ENCODE data around the gene DARS1. TPM values are rescaled to one million over a fixed set of nuclear protein-coding genes. Genes with fewer than 3 reads are reported as not detected.
A peak's percentile ranks its signal among the peaks of the same experiment; 100 is the strongest.

The DARS1 gene
- total RNA-seq, 1 experiment from 2014 or later: 56.7 TPM

GRCh38 chr2:135905679-135906078 lies 79.7 kb downstream of the DARS1 start:
- ATAC-seq (no peak), DNase-seq (no peak)
- no peaks in the 10 kb centered on the region for H3K4me1 ChIP-seq (ENCODE audit: insufficient read depth, low read length)
- no peak overlapping the region for H2AFZ ChIP-seq (ENCODE audit: low read length)
- H3K36me3 ChIP-seq (ENCODE audit: low read depth, low read length): peaks cover 24% of the 10 kb centered on the region; the same call in 1 of the 2 replicates
- intact Hi-C loops (cut with micrococcal nuclease): no loop called here
- no peaks in the 10 kb centered on the region for H4K20me1 ChIP-seq (ENCODE audit: low read length)
- no peak overlapping the region for H3K27ac ChIP-seq (ENCODE audit: low read length)
- no peaks in the 10 kb centered on the region for H3K9me2 ChIP-seq (replicated peaks; ENCODE audit: low read length)
- H3K9me3 ChIP-seq (ENCODE audit: low read length): no peaks in the 10 kb centered on the region
- TF ChIP-seq EZH2phosphoT487 (IDR thresholded peaks at IDR 0.05; ENCODE audit: borderline replicate concordance, low read length): no peak
- TF ChIP-seq CTCF (conservative IDR thresholded peaks at IDR 0.05; ENCODE audit: low read depth, low read length): no peak
- no peak for TF ChIP-seq EZH2 (IDR thresholded peaks at IDR 0.05; ENCODE audit: low read length, unreplicated experiment)
- ChIA-PET CTCF (no interaction called here), POLR2A (ENCODE audit: unreplicated experiment) (interaction anchor here (0.6 kb wide), 1 partner anchor 152 kb away, joined by 4 read pairs; no protein-coding TSS in a partner anchor)
- no peaks in the 10 kb centered on the region for H3K27me3 ChIP-seq (ENCODE audit: low read length)
- H3K4me2 ChIP-seq (ENCODE audit: low read length): no peak overlapping the region
- no peaks in the 10 kb centered on the region for H3F3A ChIP-seq (ENCODE audit: low read length, unreplicated experiment)
- H3K4me3 ChIP-seq (ENCODE audit: low read length): no peak overlapping the region
- H3K9ac ChIP-seq (ENCODE audit: low read length): no peak overlapping the region
- H3K79me2 ChIP-seq (ENCODE audit: low read length): no peaks in the 10 kb centered on the region
- BruUV-seq (replicated peaks): no TSS peak

GRCh38 chr2:135904341-135904989 lies 81.0 kb downstream of the DARS1 start:
- no peak overlapping the region for H3K4me2 ChIP-seq (ENCODE audit: low read length)
- TF ChIP-seq EZH2phosphoT487 (IDR thresholded peaks at IDR 0.05; ENCODE audit: borderline replicate concordance, low read length): no peak
- TF ChIP-seq CTCF (conservative IDR thresholded peaks at IDR 0.05; ENCODE audit: low read depth, low read length): no peak
- no peak for TF ChIP-seq EZH2 (IDR thresholded peaks at IDR 0.05; ENCODE audit: low read length, unreplicated experiment)
- ATAC-seq (no peak), DNase-seq (peak; percentile 15)
- ChIA-PET POLR2A (ENCODE audit: unreplicated experiment) (no interaction called here), CTCF (no interaction called here)
- no peaks in the 10 kb centered on the region for H3K9me3 ChIP-seq (ENCODE audit: low read length)
- H3K4me3 ChIP-seq (ENCODE audit: low read length): no peak overlapping the region
- peaks cover 13% of the 10 kb centered on the region; the same call in 1 of the 2 replicates for H3K36me3 ChIP-seq (ENCODE audit: low read depth, low read length)
- intact Hi-C loops (cut with micrococcal nuclease): no loop called here
- no peak overlapping the region for H3K9ac ChIP-seq (ENCODE audit: low read length)
- H3K9me2 ChIP-seq (replicated peaks; ENCODE audit: low read length): no peaks in the 10 kb centered on the region
- no peaks in the 10 kb centered on the region for H4K20me1 ChIP-seq (ENCODE audit: low read length)
- no TSS peak for BruUV-seq (replicated peaks)
- H3F3A ChIP-seq (ENCODE audit: low read length, unreplicated experiment): no peaks in the 10 kb centered on the region
- no peak overlapping the region for H2AFZ ChIP-seq (ENCODE audit: low read length)
- no peaks in the 10 kb centered on the region for H3K4me1 ChIP-seq (ENCODE audit: insufficient read depth, low read length)
- H3K27me3 ChIP-seq (ENCODE audit: low read length): no peaks in the 10 kb centered on the region
- H3K79me2 ChIP-seq (ENCODE audit: low read length): no peaks in the 10 kb centered on the region
- no peak overlapping the region for H3K27ac ChIP-seq (ENCODE audit: low read length)

GRCh38 chr2:135903650-135904049 lies 81.8 kb downstream of the DARS1 start:
- POLR2A ChIA-PET (ENCODE audit: unreplicated experiment): no interaction called here
- intact Hi-C loops (cut with micrococcal nuclease): no loop called here

More at GRCh38 chr2:135903650-135904049, 81.8 kb downstream of the DARS1 start:
- no peak for ATAC-seq
- DNase-seq: no peak
- Histone ChIP-seq H3K27ac (ENCODE audit: low read length) (no peak overlapping the region), H3K4me1 (ENCODE audit: insufficient read depth, low read length) (no peaks in the 10 kb centered on the region), H3K4me3 (ENCODE audit: low read length) (no peak overlapping the region), H3K4me2 (ENCODE audit: low read length) (no peak overlapping the region), H2AFZ (ENCODE audit: low read length) (no peak overlapping the region), H3K9me3 (ENCODE audit: low read length) (no peaks in the 10 kb centered on the region), H3K36me3 (ENCODE audit: low read depth, low read length) (peaks cover 12% of the 10 kb centered on the region; the same call in 1 of the 2 replicates), H3K27me3 (ENCODE audit: low read length) (no peaks in the 10 kb centered on the region), H3K79me2 (ENCODE audit: low read length) (no peaks in the 10 kb centered on the region), H3K9ac (ENCODE audit: low read length) (no peak overlapping the region), H4K20me1 (ENCODE audit: low read length) (no peaks in the 10 kb centered on the region), H3F3A (ENCODE audit: low read length, unreplicated experiment) (no peaks in the 10 kb centered on the region), H3K9me2 (replicated peaks; ENCODE audit: low read length) (no peaks in the 10 kb centered on the region)
- CTCF ChIA-PET: no interaction called here
- TF ChIP-seq EZH2 (IDR thresholded peaks at IDR 0.05; ENCODE audit: low read length, unreplicated experiment) (no peak), CTCF (conservative IDR thresholded peaks at IDR 0.05; ENCODE audit: low read depth, low read length) (no peak), EZH2phosphoT487 (IDR thresholded peaks at IDR 0.05; ENCODE audit: borderline replicate concordance, low read length) (no peak)
- no TSS peak for BruUV-seq (replicated peaks)

Data from PC-3 (cell line).